ENCODE measurements around the gene CNOT3.

- no peak for TF ChIP-seq CTCF (IDR thresholded peaks at IDR 0.05 in 4 of 5, conservative IDR thresholded peaks at IDR 0.05 in 1 of 5)
- TF ChIP-seq POLR2A (IDR thresholded peaks at IDR 0.05): no peak
These were observed 18.9 kb downstream of the CNOT3 start for GRCh38 chr19:54156490-54156889.
